HG03135 (cell line): ENCODE measurements around the gene ENOX1.

Experiments used
- ATAC-seq: cut with Tn5 transposase; IDR thresholded peaks from one replicate; pipeline ENCODE4 v1.9.1; 2021; ENCODE audit warnings: mild to moderate bottlenecking, moderate library complexity; ENCODE audit not compliant: unreplicated experiment

Gene ENOX1

DNA sequence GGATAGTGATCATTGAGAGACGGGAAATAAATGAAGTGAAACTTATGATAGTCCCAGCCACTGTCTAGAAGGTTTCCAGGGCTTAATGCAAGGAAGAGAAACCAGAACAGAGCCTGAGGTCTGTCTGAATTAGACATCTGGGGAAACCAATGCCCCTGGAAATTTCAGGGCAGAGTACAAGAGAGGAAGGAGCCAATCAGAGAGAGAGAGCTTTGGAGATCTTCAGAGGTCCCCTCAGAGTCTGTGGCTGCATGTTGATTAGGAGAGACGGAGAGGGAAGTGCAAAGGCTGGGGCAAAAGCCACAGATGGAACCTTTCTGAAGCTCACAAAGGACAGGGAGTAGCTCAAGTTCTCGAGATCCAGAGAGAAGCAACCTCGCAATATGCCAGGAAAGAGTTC lies 385.4 kb downstream of the ENOX1 start:
- no peak for ATAC-seq

DNA sequence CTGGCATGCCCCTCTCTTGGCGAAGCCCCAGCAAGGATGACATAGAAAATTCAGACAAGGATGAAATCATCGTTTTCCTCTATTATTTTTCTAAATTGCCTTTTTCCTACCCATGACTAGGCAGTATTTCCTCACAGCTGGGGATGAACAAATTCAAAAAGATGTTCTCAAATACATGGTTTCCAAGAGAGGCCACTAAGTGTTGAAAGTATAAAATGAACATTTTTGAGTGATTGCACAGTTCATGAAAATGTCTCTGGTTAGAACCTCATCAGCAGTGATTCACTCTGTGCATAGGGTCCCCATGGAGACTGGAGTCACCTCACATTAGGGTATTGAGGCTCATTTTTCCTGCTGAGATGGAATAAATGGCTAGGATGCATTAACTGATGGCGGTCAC lies 389.7 kb downstream of the ENOX1 start:
- no peak for ATAC-seq

DNA sequence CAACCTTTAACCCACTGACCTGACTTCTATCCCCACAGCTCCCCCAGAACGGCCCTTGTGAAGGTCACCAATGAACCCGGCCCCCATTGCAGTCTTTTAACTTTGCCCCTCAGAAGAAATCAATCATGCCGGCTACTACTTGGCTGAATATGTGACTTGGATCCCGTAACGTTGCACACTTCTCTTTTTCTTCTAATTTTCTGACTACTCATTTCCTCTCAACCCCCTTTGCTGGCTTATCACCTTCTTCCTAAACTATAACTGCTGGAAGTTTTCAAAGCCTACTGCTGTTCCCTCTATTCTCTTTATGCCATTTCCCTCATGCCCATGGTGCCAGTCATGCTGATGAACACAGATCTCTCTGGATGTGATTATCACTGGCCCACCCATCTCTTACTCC lies 395.7 kb downstream of the ENOX1 start:
- ATAC-seq = peak; percentile 24

DNA sequence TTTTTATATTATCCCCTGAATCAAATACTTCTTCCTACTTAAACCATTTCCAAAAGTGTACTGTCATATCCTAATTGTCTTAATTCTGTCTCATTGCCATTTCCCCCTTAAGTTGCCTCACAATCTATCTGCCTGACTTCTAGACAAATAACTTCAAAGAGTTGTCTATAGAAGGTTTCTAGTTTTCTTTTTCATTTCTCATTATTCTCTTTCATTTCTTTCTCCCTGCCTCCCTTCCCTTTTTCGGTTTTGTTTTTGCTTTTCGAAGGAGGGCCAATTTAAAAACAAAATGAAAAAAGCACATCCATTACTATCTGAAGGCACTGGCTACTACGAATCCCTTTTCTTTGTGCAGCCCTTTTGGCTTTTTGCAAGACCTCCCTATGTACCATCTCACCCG lies 396.2 kb downstream of the ENOX1 start:
- ATAC-seq = peak; percentile 51

DNA sequence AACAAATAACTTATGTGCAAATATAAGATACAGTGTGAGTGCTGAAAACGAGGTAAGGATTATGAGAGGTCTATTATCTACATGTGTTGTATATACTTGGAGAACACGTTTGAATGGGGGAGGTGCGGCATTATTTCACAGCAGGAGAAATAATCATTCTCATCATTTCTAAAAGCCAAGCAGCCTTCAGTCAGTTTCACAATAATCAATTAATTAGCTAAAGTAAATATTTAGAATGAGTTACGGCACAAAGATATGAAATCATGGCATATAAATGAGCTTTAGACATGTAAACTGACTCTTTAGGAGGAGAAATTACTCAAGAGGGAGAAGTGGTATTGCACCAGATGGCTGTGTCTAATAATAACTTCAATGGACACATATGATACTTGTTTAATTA lies 396.8 kb downstream of the ENOX1 start:
- no peak for ATAC-seq

DNA sequence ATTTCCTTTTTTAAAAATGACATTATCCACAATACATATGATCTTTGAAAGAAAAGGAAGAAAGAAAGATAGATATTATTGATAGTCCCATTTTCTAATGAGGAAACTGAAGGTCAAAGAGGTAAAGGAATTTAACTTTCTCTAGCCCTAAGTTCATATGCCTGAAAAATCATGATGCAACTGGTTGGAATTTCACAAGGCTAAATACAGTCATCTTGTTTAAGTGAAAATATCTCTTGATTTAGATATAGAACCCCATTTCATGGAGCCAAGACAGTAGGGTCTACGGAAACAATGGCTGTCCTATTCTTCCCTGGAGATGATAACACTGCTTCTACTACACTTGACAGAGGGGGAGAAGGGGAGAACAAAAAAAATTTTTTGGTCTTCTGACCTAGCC lies 397.2 kb downstream of the ENOX1 start:
- ATAC-seq = no peak

DNA sequence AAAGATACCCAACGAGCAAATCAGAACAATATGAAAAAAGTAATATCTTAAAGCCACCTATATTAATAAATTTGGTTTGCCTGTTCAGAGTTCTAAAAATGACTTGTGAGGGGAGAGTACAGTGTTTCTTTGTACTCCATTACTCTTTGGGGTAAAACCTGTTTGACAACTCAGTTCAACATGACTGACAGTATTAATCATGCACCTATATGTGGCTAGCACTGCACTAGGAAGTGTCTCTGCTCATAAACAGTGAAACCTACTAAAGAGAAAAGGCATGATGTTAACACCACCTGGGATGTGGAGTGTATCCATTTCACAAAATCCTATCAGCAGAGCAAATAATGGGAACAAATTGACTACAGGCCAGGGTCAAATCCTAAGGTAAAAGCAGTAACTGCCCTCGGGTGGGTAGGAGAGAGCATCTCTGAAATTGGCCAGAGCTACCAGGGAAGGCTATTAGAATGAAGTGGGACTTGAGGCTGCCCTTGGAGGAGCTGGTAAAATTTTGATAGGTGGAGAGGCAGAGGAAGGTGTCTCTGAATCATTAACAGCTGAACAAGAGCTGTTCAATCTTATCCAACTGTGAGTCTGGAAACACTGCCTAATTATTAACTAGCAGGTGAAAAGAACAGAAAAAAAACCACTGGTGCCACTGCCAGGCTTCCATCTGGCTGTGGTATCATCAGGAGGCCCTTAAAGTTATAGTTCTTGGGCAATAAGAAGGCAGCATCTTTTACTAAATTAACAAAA lies 398.3 kb downstream of the ENOX1 start:
- ATAC-seq = no peak

DNA sequence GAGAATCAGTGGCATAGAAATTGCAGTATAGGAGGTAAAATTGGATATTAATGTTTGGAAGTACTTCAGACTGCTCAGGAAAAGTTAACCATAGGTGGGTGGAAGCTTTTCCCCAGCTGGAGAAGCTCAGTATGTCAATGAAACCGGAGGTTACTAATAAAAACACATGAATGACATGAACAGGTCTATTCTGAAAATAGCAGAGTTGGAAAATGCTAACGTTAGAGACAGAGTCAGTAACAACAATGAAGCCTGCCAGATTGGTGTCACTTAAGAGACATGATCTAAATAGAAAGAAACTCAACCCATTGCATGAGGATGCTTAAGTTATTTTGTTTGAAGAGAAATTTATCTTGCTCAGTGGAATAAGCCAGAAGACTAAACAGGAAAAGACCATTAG lies 398.9 kb downstream of the ENOX1 start:
- ATAC-seq = no peak

DNA sequence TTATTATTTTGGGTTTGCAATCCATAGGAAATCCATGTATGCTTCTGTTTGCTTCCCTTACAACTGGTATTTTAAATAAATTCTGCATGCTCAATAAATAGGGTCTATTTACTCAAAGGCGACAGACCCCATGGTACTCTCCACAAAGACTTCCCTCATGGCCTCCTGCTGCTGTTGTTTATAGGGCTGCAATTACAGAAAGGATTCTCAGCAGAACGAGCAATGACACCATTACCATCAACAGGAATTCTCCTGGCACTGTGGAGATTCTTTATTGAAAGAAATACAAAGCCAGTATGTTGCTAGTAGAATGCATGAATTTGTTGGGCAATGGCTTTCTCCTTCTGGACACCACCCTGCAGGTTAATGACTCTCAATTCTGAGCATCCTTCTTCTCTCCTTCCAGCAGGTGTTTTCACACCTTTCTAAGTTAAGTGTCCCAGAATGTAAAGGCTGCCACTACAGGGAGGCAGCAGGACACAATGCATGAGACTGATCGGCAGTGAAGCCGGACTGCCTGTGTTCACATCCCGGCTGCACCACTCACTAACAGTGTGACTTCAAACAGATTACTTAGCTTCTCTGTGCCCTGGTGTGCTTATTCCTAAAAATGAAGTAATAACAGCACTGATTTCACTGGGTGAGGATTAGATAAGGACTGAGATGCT lies 403.1 kb downstream of the ENOX1 start:
- ATAC-seq = no peak

DNA sequence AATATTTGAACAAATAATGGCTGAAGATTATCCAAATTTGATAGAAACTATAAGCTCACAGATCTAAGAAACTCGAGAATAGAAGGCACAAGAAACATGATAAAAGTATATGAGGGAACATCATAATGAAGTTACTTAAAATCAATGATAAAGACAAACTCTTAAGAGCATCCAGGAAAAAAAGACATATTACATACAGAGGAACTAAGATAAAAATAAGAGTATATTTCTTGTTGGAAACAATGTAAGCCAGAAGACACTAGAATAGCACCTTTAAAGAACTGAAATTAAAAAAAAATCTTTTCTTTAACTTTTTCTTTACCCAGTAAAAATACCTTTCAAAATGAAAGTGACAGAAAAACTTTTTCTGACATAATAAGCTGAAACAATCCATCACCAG lies 407.0 kb downstream of the ENOX1 start:
- no peak for ATAC-seq

DNA sequence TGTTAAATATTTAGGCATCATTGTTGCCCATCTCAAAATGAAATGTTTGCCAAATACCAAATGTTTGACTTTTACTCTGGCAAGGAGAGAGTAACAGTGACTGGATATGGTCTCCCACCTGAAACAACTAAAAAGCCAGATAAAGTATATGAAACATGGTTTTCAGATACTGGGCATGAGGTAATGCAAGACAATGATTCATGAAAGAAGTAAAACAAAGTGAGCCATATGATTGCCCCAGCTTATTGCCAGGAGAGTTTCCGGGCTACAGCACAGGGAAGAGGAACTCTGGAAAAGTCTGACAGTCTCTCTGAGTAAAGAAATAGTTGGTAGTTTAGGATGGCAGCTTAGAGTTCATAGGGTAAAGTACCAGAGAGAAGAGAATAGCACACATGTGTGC lies 408.8 kb downstream of the ENOX1 start:
- no peak for ATAC-seq

DNA sequence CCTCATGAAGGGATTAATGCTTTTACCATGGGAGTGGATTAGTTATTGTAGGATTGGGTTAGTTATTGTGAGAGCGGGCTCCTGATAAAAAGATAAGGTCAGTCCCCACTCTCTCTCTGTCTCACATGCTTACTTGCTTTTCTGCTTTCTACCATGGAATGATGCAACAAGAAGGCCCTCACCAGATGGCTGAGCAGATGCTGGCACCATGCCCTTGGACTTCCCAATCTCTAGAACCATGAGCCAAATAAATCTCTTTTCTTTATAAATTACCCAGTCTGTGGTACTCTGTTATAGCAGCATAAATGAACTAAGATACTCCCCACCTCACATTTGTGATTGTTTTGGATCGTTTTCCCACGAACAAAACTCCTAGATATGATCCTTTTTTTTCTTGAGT lies 409.6 kb downstream of the ENOX1 start:
- ATAC-seq = no peak

DNA sequence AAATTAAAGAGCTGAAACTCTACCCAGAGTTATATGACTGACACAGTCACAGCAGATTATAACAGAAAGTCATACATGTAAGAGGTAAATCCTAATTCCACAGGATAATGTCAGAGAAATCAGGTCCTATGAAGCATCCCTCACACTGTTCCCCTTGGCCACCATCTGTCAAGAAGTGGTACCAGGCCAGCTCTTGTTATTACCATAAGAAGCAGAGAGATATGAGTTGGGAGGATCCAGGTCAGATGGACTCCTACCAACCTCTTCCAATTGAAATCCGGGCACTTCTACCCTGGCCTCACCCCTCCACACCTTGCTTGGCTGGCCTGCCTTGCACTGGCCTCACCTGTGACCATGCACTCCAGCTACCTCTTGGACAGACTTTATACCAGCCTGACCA lies 410.2 kb downstream of the ENOX1 start:
- no peak for ATAC-seq

DNA sequence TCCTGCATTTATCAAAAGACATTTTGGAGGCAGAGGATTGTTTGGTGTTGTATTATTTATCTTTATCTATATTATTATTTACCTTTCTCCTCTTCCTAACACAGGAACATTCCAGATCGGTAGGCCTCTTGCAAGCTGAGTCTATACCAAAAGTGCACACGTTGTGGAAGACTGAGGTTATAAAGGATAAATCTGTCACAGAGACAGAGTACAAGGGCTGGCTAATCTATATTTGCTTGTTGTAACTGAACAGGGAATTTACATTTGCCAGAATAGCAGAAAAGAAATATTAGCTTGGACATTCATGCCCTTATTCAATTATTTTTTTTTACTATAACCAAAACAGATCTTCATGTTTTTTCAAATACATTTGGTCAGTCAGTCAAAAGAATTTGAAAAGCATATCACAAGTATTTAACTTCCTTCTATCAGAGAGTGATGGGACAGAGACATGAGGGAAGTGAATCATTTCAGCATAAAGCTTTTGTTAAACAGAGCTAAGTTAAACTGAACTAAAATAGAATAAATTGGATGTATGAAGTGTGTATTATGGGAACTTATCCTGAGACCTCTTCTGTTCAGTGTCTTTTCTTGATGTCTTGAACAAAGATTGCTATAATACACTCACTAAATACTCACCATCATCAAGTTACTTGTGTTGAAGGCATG lies 410.8 kb downstream of the ENOX1 start:
- no peak for ATAC-seq

DNA sequence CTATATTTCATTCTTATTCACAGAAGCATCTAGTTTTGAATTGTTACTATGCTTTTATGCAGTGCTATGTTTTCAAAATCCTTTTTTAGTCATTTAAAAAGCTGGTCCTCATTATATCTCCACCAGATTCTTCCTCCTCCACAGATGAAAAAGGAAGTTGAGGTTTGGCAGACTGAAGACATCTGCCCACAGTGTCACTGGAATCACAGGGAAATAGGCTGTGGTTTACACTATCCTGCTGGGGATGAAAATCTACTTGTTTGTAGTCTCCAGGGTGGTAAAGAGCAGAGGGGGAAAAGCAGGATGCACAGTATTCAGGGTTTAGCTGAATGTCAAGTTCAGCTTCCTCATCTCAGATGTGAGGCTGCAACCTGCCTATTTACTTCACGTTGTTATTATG lies 412.2 kb downstream of the ENOX1 start:
- ATAC-seq = no peak

DNA sequence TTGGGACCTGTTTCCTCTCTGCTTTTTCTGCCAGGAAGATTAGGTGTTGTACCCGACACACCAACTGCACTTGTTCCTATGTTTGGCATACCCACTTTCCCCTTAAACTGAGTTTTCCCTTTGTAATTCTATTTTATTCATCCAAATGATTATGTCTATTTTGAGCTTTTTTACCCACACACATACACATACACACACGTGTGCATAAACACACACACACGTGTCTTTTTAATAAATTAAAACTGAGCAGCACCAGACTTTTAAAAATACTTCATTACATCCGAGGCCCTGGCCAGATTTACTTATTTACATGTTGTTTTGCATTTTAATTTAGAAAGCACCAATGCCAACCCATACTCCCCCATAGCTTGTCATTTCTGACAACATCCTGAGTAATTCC lies 413.4 kb downstream of the ENOX1 start:
- no peak for ATAC-seq

DNA sequence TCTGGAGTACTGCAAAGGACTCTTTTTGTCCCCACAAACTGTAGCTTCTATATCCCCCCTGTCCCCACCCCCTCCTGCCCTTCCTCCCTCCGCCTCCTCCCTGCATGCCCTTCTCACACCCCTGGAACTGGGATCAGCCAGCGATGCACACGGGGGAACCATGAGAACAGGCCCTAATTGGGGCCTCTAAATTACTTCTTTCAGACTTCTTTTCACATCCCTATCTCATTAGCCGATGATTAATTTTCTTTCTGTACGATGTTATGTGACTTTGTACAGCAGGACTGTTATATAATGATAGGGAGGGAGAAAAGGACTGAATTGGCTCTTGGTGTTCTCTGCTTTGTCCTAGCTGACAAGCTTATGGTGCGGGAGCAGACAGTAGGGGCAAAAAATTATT lies 415.9 kb downstream of the ENOX1 start:
- ATAC-seq = no peak

DNA sequence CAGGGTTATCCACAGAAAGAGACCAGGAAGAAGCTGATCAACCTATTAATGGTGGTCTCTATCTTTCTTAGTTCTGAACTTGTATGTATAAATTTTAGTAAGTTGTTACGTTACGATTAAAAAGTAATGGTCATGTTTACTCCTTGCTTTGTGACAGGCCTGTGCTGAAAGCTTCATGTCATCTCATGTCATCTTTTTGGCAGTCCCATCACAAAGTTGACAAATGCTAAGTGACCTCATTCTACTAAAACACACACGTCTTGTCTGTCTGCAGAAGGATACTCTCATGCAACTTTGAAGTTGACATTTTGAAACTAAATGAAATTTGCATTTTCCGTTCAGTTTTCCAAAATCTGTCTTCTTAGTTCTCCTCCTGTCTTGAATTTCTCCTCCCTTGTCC lies 417.5 kb downstream of the ENOX1 start:
- ATAC-seq = no peak

DNA sequence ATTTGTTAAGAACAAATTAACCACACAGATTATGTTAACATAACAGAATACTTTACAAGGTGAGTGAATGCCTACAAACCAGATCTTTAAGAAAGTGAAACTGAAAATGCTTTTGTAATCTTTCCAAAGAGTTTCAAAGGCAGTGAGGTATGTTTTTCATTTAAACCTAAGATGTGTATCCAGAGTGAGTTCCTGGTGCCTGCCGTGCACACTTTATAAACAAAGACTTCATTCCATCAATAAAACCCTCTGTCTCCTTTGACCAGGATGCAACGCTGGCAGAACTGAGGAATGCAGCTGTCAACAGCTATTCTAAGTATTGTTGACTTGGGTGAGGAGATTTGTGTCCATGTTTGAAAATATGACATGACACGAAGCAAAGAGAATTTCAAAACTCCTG lies 418.8 kb downstream of the ENOX1 start:
- peak; percentile 77 for ATAC-seq

DNA sequence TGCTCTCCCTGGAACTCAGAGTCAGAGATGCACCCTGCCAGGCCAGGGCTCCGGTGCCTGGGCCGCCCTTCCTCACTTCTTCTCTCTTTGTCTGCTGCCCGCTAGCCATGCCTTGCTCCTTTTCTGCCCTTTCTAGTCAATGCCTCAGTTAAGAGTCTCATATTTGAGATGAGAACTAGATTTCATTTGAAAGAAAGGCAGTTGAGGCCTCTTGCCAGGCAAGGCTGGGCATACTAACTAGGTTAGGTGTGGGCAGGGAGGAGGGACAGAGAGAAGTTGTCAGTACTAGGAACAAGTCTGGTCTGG lies 421.8 kb downstream of the ENOX1 start:
- no peak for ATAC-seq

DNA sequence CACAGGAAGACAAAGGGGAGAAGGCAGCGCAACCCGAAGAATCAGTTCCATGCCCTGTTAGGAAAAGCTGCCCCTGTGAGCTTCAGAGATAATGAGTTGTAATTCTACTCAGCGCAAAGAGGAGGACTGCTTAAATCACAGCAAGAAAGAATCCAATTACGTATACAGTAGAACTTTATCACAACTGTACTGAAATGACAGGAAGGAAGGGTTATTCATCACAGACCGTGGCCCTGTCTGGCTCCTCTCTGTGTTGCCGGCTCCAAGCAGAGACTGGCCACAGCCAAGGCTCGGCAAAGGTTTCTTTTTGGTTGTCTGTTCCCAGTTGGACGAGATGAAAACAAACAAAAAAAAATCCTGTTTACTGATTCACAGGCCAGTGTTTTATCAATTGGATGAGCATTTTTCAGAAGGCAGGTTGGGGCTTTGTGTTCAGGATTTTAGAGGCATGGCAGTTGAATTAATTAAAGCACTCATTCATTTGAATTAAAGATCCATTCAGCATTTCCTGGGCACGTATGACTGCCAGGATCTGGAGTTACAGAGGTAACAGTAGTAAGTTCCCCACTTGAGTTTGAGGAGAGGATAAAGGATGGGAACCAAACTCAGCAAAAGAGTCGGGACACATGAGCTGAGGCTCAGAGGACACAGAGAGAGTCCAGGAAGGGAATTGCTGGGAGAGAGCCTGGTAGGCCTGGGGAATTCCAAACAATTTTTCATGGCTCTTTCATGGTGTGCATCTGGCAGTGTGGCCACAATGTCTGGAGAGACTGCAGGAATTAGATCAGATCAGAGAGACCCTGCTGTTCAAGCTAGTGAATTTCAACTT lies 422.3 kb downstream of the ENOX1 start:
- no peak for ATAC-seq
